NOMO-1 (cell line): ENCODE data around the gene EPS8.
"Not testable (repeated sequence)": the region's sequence is repeated elsewhere in the genome, so short reads cannot be mapped to it uniquely, and the experiment has no call there.

Experiments used
- DNase-seq, 2 experiments: peaks; one replicate each; lab custom pipeline; 2025; ENCODE audit not compliant: unreplicated experiment in 2 of 2; lab: John Stamatoyannopoulos, UW

EPS8 gene

DNA sequence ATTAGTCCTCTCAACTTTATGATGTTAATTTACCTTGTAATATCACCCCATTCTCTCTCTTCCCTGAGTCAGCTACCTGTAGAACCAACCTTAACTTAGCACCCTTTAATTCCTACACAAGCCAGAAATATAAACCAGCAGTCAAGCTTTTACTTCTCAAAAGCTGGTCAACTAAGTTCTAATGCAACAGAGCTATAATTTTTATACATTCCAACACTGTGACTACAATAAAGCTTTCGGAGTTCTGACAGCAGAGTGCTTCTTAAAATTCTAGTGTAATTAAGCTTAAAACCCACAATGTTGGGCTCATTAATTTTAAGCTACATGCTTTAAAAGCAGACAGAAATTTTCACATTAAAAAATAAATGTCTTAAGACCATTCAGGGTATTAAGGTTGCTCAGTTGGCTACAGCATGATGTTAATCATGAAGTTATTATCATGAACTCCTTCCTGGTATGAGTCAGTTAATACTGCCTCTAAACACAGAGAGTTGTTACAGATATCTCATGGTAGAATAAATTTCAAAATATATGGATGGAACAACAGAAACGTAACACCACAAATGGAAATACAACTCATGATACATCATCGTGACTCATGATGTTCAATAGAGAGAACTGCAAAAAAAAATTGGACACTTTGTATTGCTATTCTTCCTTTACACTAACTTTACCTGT lies 126.7 kb downstream of the EPS8 start:
- DNase-seq = no peak

DNA sequence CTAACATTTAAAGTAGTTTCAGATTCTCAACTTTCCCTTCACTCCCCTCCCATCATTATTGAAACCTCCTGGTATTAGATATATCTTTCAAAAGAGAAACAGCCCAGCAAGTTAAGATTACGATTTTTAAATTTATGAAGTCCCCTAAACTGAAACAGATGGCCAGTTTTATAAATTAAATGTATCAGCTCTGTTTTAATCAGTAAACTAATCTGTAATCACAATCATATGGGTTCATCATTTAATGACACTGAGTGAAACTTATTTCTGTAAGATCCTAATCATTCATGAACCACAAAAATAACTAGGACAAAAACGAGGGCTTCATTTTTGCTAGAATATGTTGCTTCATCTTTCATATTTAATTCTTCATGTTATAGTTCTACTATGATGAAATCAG lies 137.8 kb downstream of the EPS8 start:
- DNase-seq = no peak

DNA sequence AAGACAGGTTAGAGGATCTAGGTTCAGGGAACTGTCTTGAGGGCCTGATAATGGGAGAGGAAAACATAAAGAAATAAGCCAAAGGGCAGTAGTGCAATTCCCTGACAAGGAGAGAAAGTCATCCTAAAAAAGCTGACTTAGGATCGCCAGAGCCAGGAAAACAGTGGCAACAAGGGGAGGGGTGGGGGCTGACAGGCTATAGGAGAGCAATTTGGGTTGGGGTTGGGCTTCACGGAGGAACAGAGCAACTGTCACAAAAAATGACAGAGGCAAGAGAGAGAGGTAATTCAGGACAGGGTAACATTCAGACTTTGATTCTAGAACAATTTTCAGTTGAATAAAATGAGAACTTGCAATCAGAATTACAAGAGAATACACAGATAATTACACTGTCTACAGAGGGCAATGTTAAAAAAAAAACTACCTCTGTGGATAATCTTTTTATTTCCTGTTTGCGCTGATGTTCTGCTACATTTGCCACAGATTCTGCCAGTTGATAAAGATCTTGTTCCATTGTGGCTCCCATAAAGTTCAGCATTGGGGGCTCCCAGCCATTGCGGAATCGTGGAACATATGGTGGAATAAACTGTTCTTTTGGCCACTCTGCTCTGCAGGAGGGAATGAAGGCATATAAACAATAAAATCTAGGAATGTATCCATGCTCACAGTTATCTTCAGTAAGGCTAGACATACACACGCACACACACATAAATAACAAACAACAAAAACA lies 138.6 kb downstream of the EPS8 start:
- DNase-seq = no peak

DNA sequence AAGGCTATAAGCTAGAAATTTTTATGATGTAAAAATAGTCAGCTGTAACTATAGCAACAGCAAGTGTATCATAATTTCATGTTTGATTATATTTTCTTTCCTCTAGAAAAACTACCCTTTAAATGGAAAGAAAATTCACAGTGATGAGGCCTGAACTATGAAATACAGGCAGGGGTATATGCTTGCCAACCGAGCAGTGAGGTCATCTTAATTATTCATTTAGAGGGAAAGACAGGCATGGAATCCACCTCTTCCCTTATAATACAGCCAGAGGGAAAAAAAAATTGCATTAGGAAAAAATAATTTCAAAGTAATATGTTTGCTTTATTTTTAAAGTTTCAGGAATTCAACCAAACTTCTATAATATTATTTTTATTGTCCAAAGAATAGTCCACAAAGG lies 139.8 kb downstream of the EPS8 start:
- DNase-seq = no peak

DNA sequence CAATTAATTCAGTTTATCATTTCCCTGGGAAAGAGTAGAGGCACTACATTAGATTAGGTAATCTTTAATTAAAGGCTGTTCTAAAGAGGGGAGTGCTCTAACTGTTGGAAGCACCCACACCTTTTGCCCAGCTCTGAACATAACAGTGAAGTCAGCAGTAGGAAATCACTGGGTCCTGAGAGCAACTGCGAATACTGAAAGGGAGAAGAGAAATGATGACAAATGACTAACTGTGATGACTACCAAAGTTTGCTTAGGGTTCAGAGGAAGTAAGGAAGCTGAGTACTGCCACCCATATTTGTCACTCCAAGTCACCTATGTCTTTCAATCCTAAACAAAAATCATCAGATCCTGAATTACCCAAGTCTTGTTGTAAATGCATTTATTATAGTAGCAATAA lies 140.6 kb downstream of the EPS8 start:
- DNase-seq = no peak

DNA sequence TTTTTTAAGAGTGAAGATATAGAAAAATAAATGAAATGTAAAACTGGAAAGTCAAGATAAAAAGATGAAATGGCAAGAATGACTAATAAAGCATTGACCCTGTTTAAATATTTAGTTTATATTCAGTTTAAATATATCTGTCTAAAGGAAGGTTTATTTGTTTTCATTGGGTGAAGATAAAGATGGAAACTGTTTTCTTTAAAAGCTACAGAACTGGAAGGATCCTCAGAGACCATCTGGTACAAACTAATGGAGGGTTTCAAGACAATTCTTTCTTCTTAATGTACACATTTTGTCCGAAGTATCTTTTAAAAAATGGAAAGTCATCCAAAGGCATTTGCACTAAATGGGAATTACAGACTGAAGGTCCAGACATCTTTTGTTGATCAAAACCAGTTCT lies 142.6 kb downstream of the EPS8 start:
- no peak for DNase-seq

DNA sequence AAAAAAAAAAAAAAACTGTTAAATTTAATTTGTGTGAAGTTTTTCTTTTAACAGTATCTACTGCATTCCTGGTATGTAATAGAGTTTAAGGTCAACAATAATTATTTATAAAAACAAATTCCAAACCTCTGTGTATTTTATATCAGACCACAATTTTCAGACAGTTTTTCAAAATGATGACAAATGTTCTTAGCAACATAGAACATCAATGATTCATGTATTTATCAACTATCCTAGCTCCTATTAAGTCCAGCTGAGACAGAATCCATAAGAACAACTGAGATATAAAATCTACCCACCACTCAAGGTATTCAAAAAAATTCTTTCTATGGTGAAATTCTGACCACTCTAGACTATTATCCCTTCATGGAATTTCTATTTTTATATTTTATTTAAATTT lies 144.5 kb downstream of the EPS8 start:
- no peak for DNase-seq

DNA sequence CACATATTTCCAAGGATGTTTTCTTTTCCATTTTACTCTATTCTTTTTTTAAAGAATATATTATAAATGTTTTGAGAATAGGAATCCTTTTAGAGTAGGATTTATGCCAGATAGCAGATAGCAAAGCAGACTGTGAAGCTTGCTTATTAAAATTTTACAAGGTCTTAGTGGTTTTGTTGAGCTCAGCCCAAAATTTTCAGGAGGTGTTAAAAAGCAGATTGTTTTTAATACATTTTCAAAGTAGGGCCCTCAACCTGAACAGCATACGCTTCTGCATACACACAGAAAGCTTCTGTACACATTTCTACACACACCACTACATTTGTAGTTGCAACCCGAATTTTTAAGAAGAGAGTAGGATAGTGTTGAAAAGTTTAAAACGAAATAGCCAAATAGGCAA lies 151.0 kb downstream of the EPS8 start:
- no peak for DNase-seq

DNA sequence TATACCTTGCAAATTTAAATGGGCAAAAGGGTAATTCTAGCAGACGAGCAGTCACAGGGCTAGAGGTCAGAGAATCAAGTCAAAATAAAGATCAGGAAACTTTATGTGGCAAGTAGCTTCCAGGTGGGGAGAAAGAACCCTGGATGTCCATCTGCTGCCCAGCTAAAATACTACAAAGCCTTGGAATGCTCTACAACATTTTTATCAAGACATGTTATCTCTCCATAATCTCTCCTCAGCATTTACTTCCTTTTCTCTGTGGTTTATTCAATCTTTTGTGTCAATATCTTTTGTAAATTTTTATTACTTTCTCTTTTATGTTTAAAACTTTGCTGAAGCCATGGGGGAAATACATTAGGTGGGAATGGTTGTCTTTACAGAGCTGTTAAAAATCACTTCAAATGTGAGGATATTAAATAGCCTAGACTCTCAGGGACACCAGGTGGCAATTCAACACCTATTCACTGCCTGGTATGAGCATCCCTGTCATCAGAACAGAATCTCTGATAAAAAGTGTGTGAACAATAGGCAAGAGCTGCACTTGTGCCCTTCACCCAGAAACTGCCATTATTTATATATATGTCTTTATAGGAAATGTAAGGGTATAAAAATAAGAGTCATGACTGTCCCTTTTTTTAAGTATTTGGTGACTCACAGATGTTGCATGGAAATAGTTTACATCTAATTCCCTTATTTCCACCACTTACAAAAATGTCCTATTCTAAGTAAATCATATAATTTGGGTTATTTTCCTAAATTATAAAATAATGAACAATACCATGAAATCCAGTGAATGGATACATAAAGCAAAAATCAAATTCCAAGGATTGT lies 152.9 kb downstream of the EPS8 start:
- DNase-seq = no peak

DNA sequence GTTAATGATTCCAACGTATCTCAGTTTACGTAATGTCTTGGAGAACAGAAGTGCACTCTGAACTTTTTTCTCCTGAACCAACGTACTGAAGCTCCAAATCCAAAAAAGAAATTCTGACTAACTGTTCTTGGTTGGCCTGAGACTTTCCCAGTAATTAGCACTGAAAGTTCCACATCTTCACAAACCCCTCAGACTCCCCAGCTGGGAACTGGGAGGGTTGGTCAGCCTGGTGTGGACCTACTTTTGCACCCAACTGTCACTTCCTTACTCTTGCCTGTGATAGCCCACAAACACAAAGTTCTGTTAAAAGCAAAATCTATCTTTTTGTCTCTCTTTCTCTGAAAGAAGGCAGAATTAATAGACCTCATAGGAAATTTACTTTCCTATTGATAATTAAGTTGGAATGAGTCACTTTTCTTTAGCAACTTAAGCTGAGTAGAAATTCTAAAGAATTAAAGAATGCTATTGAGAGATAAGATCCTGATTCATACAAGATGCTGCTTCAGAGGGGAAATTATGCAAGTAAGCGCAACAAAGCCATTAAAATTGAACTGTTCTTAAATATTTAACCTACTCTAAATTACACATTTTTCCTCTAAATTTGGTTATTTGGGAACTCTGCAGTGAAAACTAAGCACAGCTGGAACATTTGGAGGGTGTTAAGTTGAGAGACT lies 155.0 kb downstream of the EPS8 start:
- DNase-seq = no peak

DNA sequence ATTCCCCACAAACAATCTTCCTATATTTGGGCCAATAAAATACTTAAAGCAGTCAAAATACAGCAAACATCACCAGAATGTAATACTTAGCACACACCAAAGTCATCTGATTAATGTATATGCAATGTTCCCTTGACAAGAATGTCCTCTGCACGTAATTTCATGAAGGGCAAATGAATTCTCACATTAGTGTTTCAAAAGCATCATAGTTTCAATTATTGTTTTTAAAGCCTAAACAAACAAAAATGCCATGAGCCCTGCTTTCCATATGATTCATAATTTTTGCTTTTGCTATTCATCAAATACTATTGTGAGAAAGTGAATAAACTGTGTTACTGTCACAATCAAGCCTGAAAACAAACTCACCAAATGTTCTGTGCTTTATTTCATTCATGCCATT lies 156.0 kb downstream of the EPS8 start:
- DNase-seq = no peak

DNA sequence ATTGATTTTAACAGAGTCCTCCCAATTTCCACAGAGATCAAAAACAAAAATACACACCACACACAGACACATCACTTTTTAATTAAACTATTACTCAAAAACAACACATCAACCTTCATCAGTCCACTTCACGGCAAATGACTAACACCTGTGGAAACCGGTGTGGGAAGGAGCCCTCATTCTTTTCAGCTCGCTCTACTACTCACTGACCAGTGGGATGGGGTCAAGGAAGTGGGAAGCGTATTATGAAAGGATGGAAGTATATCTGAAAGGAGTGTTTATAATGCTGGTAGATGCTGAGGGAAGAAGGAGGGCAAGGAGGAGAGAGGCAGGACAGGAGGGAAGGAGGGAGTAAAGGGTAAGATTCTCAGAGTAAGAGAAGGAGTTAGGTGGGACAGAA lies 156.5 kb downstream of the EPS8 start:
- no peak for DNase-seq

DNA sequence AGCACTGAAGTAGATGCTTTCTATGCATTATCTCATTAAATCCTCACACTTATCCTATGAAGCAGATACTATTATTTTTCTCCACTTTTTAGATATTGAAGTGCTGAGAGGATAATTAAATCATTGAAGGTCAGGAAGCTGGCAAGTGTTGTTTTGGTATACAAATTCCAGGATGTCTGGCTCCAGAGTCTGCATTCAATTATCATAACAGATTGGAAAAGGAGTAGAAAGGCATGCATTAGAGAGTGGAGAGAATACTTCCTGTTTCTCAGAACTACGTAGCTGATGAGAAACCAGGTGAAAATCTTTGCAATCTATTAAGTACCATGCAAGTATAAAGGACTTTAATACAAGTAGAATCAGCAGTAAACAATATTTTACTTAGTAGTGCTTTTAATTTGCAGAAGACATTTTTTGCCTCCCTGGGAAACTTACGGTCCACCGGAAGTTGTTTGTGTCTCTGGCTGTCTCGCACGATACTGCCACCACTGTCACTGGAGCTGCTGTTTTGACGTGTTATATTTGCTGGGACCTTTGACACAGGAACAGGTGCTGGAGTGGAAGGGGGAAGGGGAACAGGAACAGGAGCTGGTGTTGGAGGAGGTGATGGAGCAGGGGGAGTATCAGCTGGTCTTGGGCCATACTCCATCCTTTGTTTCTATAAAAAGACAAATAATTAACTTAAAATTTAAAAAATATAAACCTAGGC lies 158.0 kb downstream of the EPS8 start:
- peak in 1 of 2 experiments; percentile 57 for DNase-seq

DNA sequence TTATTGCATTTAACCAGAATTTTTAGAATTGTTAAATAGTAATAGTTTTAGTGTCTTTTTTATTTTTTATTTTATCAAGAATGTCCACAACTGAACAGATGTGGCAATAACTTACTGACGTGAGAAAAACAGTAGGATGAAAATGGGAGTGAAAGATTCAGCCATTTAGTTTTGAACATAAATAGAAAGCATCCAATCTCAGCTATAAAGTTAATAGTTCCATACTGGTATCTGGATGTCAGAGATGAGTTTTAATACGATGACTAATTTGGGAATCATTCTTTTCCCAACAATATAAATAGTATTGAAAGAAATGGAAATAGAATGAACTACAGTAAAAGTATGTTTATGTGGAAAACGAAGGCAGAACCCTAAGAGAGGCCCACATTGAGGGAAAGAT lies 159.4 kb downstream of the EPS8 start:
- no peak for DNase-seq

DNA sequence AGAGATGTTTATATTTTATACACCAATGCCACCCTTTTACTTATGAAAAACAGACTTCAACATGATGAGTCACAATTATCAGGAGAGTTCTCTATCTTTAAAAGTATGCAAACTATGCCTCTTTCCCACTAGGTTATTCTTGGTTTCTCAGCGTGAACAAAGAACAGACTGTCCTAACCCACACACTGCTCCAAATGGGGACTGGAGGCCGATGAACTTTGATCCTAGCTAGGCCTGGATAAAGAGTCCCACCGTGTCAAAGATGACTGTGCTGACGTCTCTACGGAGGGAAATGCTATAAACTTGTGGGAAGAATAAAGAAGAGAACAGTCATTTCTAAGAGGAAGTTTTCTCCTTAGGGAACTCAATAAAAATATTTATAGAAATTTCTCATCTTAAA lies 160.1 kb downstream of the EPS8 start:
- peak in 1 of 2 experiments; percentile 19 for DNase-seq

DNA sequence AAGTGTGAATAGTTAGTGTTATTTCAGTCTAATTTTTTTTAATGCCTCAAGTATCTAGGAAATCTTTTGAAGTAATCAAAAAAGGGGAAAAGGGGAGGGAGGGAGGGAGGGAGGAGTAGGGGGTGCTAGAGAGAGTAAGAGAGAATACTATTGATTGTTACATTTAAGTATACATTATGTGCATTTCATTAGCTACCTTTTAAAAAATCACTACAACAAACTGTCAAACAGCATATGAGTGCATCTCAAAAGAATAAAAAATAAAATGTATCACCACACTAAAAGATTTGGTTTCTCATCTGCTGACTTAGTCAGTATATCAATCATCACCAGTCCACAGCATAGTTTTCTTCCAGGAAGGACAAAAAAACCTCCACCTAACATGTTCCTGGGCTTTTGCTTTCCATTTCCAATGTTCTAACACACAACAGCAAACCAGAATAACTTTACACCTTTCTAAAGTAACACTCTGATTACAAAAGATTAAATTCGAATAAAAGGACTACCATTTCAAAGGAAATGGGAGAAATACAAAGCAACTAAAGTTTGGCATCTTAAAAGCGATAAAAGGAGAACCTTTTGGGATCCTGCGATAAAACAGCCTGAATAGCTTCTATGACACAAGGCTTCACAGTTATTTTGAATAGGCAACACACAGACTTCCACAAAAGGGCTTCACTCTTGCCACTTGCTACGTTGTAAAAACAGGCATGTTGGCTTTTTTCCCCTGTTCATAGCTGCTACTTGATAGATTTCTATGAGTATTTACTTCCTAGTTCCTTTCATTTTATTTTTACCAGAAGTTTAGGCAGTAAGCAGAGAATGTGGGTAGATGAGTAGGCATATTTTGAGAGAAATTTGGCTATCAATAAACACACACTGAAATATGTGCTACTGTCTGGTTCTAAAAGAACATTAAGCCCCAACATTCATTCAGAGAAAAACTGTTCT lies 160.9 kb downstream of the EPS8 start:
- DNase-seq = peak in 1 of 2 experiments; percentile 34

DNA sequence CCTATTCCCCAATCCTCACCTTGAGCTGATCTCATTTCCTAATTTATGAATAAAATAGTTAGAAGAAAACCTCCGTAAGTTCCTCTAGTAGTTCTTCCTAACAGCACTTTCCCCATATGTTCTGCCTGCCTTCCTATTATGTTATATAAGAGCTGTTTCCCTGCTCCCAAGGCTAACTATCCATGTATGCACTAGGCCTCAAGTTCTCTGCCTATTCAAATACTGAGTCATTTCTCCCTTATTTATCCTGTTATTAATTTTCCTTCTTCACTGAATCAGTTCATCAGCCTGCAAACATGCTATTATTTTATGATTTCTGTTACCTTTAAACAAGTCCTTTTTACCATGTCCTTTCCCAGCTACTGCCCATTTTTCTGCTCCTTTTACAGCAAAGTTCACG lies 164.1 kb downstream of the EPS8 start:
- DNase-seq = no peak

DNA sequence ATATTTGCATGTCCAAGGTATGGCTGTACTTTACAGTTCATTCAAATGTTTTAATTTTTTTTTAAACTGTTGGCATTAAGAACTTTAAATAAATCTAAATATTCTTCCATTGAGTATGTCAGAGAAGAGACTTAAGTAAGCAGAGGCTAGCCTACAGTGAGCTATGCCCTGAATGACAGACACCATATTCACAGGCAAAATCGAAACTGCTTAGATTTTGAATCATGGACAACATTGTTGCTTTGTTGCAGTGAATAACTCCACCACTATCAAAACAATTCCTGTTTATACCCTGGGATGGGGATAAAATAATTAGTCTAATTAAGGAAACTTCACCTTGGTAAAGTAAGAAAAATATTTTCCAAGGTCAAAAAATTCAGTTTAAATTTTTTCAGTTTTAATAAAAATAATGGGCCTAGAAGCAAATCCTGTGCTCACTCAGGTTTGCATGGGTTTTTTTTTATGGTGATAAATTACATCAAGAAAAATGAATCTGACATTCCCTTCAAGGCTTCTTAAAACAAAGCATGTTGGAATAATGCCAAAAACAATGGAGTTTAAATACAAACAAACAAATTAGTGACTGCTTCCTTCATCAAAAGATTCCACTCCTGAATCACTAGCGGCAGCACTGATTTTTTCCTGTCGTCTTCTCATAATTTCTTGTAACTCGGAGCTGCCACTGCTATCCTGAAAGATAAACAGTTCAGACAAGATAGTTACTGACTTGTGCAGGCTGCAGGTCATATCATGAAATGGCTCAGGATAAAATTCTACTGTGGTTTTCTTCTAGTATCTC lies 168.2 kb downstream of the EPS8 start:
- DNase-seq = no peak

DNA sequence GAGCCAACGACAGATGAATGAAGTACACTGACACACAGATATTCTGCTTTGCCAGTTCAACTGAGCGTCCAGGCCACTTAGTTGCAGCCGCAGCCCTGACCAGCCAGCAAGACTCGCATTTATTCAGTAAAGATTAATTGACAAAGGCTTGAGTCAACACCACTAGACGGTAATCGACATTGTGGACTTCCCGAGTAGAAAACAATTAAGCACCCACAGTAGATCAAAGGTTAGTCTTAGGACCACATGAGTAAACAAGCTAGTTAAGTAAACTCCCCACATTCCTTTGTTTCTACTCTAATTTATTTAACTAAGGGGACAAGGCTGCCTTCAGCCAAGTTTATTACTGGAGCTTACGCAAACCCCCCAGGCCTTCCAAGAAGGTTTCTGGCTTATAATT lies 172.7 kb downstream of the EPS8 start:
- DNase-seq = not testable (repeated sequence)
